Cardiac muscle cell (in vitro differentiated cells and primary cell): Measurements from ENCODE around the gene HSD17B12. TPM values are rescaled to one million over a fixed set of nuclear protein-coding genes. Genes with fewer than 3 reads are reported as not detected.

ENCODE experiments used
- DNase-seq, 2 donors: peaks; one replicate each; pipeline versions ENCODE4 v3.0.0 to v3.0.0-alpha.2; 2010 to 2017; ENCODE audit warnings: low read depth in 1 of 2, low spot score in 1 of 2
- H3K27ac ChIP-seq: fragments of 200-600 bp; sonication (generic); 2 replicates; pipeline ENCODE4 v1.5.1; 2016
- H3K27me3 ChIP-seq: fragments of 200-600 bp; sonication (generic); 2 replicates; pipeline ENCODE4 v1.6.0; 2016; ENCODE audit warnings: control low read depth
- H3K36me3 ChIP-seq: fragments of 200-600 bp; sonication (generic); 2 replicates; pipeline ENCODE4 v1.5.1; 2016; ENCODE audit warnings: control low read depth
- H3K4me1 ChIP-seq: fragments of 200-600 bp; sonication (generic); 2 replicates; pipeline ENCODE4 v1.8.1; 2017; ENCODE audit warnings: low read depth, mild to moderate bottlenecking, mixed run types
- H3K4me3 ChIP-seq: fragments of 200-600 bp; sonication (generic); 2 replicates; pipeline ENCODE4 v1.5.1; 2016; ENCODE audit warnings: mild to moderate bottlenecking
- H3K9me3 ChIP-seq: fragments of 200-600 bp; sonication (generic); 2 replicates; pipeline ENCODE4 v1.5.1; 2017; ENCODE audit warnings: low read depth, mild to moderate bottlenecking, control low read depth
- CTCF ChIP-seq: IDR thresholded peaks from 2 replicates; pipeline ENCODE4 v1.5.1; 2012; ENCODE audit warnings: low read depth, mild to moderate bottlenecking, low read length
- polyA plus RNA-seq: library from polyadenylated mRNA; unstranded; fragments of >200 nt; fragmentation: Nextera tagmentation; extraction: Ambion mirVana; gene quantifications from 2 replicates; pipeline ENCODE4 v1.2.1, GENCODE V29; 2016
- total RNA-seq: library from RNA; depleted of rRNA; stranded (reverse); fragments of >200 nt; gene quantifications from 2 replicates; pipeline ENCODE4 v1.2.3, GENCODE V29; 2016

Gene HSD17B12
- total and polyA plus RNA-seq, 2 experiments from 2014 or later, result 68.9 to 89.0 TPM

GRCh38 chr11:43639920-43640319, 40.6 kb upstream of the HSD17B12 start:
- Histone ChIP-seq H3K27me3 (peaks cover 25% of the 10 kb centered on the region), H3K4me3 (no peak overlapping the region), H3K4me1 (peaks cover 2% of the 10 kb centered on the region), H3K9me3 (no peaks in the 10 kb centered on the region), H3K36me3 (no peaks in the 10 kb centered on the region), H3K27ac (no peak overlapping the region)
- no peak for DNase-seq
- no peak for TF ChIP-seq CTCF

GRCh38 chr11:43643898-43644620, 36.5 kb upstream of the HSD17B12 start:
- no peaks in the 10 kb centered on the region for H3K9me3 ChIP-seq
- H3K4me3 ChIP-seq, result peak overlapping the region; percentile 51
- peaks cover 3% of the 10 kb centered on the region for H3K4me1 ChIP-seq
- peak overlapping the region; percentile 75 for H3K27ac ChIP-seq
- DNase-seq, result peak; percentile 87 to 93
- peaks cover 5% of the 10 kb centered on the region for H3K27me3 ChIP-seq
- TF ChIP-seq CTCF, result no peak
- H3K36me3 ChIP-seq, result no peaks in the 10 kb centered on the region

GRCh38 chr11:43644621-43645299, 35.8 kb upstream of the HSD17B12 start:
- H3K4me3 ChIP-seq, result peak overlapping the region; percentile 51
- no peaks in the 10 kb centered on the region for H3K9me3 ChIP-seq
- DNase-seq, result peak in 1 of 2 donors; percentile 69
- H3K4me1 ChIP-seq, result peaks cover 3% of the 10 kb centered on the region
- no peak for TF ChIP-seq CTCF
- peak overlapping the region; percentile 75 for H3K27ac ChIP-seq
- no peaks in the 10 kb centered on the region for H3K36me3 ChIP-seq
- H3K27me3 ChIP-seq, result peaks cover 2% of the 10 kb centered on the region

GRCh38 chr11:43646767-43647166, 33.8 kb upstream of the HSD17B12 start:
- Histone ChIP-seq H3K27me3 (no peaks in the 10 kb centered on the region), H3K4me1 (peaks cover 3% of the 10 kb centered on the region), H3K27ac (no peak overlapping the region), H3K36me3 (no peaks in the 10 kb centered on the region), H3K4me3 (no peak overlapping the region), H3K9me3 (no peaks in the 10 kb centered on the region)
- DNase-seq, result no peak
- TF ChIP-seq CTCF, result no peak

GRCh38 chr11:43648888-43649287, 31.6 kb upstream of the HSD17B12 start:
- no peak for DNase-seq
- H3K36me3 ChIP-seq, result no peaks in the 10 kb centered on the region
- H3K9me3 ChIP-seq, result no peaks in the 10 kb centered on the region
- H3K4me3 ChIP-seq, result no peak overlapping the region
- no peaks in the 10 kb centered on the region for H3K27me3 ChIP-seq
- no peak overlapping the region for H3K27ac ChIP-seq
- H3K4me1 ChIP-seq, result peaks cover 3% of the 10 kb centered on the region
- TF ChIP-seq CTCF, result no peak
